ENCODE data around the gene NRP1.

The NRP1 gene

DNA sequence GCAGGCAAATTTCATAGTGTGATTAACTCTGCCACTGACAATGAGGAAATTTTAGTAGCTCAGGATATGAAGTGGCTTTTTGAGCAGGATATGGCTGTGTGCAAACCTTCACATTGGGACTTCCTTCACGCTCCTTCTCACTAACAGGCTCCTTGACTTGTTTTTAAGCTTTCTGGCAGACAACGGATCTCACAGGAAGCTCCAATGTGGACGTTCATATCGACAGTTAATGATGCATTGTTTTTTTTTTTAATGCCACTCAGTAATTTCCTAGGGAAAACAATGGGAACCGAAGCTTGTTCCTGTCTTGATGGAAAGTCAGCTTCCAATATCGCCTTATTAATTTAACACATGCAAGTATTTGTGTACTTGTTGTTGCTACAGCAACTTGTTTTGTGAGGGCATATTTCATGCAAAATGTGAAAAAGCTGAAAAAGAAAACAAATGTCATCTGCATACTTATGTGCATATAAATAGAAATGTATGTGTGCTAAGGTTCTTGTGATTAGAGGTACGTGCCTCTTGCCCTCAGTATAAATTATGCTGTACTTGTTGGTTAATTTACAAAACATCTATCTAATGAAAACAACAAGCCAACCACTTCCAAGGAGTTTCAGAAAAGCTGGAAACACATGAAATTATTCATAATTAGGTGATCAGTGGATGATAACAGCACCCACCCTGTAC lies 84.7 kb downstream of the NRP1 start:
- Histone ChIP-seq H2AFZ (no peak overlapping the region), H3K79me2 (no peaks in the 10 kb centered on the region), H3K27ac (peak overlapping the region; percentile 45), H3K4me1 (no peaks in the 10 kb centered on the region), H3K9ac (no peak overlapping the region), H3K4me2 (ENCODE audit: low read length) (no peak overlapping the region), H3K9me3 (ENCODE audit: control insufficient read depth, low read length) (no peaks in the 10 kb centered on the region), H3K4me3 (ENCODE audit: low read depth, low read length) (no peak overlapping the region), H3K27me3 (ENCODE audit: control insufficient read depth, insufficient read depth, low read length) (no peaks in the 10 kb centered on the region), H3K36me3 (ENCODE audit: control insufficient read depth, insufficient read depth, low read length) (no peaks in the 10 kb centered on the region)
- TF ChIP-seq, protein P1, sequence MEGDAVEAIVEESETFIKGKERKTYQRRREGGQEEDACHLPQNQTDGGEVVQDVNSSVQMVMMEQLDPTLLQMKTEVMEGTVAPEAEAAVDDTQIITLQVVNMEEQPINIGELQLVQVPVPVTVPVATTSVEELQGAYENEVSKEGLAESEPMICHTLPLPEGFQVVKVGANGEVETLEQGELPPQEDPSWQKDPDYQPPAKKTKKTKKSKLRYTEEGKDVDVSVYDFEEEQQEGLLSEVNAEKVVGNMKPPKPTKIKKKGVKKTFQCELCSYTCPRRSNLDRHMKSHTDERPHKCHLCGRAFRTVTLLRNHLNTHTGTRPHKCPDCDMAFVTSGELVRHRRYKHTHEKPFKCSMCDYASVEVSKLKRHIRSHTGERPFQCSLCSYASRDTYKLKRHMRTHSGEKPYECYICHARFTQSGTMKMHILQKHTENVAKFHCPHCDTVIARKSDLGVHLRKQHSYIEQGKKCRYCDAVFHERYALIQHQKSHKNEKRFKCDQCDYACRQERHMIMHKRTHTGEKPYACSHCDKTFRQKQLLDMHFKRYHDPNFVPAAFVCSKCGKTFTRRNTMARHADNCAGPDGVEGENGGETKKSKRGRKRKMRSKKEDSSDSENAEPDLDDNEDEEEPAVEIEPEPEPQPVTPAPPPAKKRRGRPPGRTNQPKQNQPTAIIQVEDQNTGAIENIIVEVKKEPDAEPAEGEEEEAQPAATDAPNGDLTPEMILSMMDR (IDR thresholded peaks at IDR 0.05): no peak

DNA sequence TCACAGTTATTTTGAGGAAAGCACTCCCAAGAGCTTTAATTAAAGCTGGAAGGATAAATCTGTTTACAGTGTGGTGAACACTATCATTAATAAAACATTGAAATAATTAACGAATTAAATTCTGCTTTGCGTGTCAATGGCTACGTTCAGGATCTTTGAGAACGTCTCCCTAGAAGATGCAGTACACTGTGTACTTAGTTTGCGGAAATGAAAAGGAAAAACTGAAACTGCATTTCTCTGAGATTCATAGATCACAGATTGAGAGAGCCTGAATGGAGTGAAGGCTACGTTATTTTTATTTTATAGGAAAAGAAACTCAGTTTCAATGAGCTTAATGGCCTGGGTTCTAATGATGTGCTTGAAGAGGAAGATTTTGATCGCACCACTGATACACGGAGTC lies 85.3 kb downstream of the NRP1 start:
- TF ChIP-seq, protein P1 (IDR thresholded peaks at IDR 0.05): no peak
- H3K36me3 ChIP-seq (ENCODE audit: control insufficient read depth, insufficient read depth, low read length): no peaks in the 10 kb centered on the region
- no peak overlapping the region for H3K4me2 ChIP-seq (ENCODE audit: low read length)
- no peak overlapping the region for H2AFZ ChIP-seq
- no peaks in the 10 kb centered on the region for H3K9me3 ChIP-seq (ENCODE audit: control insufficient read depth, low read length)
- no peak overlapping the region for H3K4me3 ChIP-seq (ENCODE audit: low read depth, low read length)
- no peaks in the 10 kb centered on the region for H3K4me1 ChIP-seq
- no peaks in the 10 kb centered on the region for H3K79me2 ChIP-seq
- H3K27me3 ChIP-seq (ENCODE audit: control insufficient read depth, insufficient read depth, low read length): no peaks in the 10 kb centered on the region
- peak overlapping the region; percentile 45 for H3K27ac ChIP-seq
- no peak overlapping the region for H3K9ac ChIP-seq

DNA sequence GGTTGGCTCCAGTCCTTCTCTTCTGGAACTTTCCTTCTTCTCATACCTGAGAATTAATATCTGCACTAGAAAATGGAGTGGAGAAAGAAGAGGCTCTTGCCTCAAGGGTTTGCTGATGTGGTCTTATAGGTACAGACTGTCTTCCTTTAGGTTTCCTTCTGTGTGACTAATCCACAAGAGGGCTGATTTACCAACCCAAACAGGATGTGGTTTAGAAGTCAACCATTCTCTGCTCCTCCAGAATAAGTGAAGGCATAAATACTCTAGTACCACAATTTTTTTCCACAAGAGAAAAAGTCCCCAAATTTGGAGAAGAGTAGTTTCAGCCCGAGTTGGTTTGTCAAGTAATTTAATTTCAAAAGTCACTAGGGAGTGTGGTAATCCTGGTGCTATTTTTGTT lies 85.8 kb downstream of the NRP1 start:
- TF ChIP-seq, protein P1 (IDR thresholded peaks at IDR 0.05): no peak
- Histone ChIP-seq H3K36me3 (ENCODE audit: control insufficient read depth, insufficient read depth, low read length) (no peaks in the 10 kb centered on the region), H3K4me2 (ENCODE audit: low read length) (no peak overlapping the region), H3K79me2 (no peaks in the 10 kb centered on the region), H3K9me3 (ENCODE audit: control insufficient read depth, low read length) (no peaks in the 10 kb centered on the region), H3K27ac (peak overlapping the region; percentile 21), H3K4me1 (no peaks in the 10 kb centered on the region), H3K4me3 (ENCODE audit: low read depth, low read length) (no peak overlapping the region), H3K27me3 (ENCODE audit: control insufficient read depth, insufficient read depth, low read length) (no peaks in the 10 kb centered on the region), H3K9ac (no peak overlapping the region), H2AFZ (no peak overlapping the region)

DNA sequence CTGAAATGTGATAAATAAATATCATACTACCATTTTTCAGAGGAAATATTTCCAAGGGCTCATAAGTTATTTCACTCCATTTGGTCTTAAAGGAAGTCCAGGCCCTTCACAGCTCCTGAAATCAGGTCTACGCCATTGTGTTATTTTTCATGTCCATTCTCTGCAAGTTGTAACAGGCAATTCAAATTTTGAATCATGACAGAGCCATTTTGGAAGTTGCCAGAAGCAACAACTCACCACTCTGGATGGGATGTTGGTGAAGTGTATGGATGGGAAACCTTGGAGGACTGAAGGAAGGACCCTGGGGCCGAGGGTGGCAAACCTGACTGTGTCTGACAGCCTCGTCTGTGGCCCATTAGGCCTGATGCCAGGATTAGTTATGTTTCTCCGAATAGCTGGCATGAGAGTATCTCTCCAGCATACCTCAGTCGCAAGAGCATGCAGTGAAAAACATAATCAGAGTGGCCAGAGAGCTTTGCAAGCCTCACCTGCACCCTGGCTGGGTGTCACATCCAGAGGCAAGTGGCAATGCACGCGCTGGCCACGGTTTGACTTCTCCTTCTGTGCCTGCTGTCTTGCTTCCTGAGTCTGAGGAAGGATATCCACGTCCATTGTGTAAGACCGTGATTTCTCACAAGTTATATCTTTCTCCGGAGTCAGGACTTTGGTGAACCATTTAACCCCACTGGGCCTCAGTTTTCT lies 87.1 kb downstream of the NRP1 start:
- TF ChIP-seq, protein P1 (IDR thresholded peaks at IDR 0.05): no peak
- no peaks in the 10 kb centered on the region for H3K27me3 ChIP-seq (ENCODE audit: control insufficient read depth, insufficient read depth, low read length)
- H3K27ac ChIP-seq: no peak overlapping the region
- H3K4me2 ChIP-seq (ENCODE audit: low read length): no peak overlapping the region
- H2AFZ ChIP-seq: peak overlapping the region; percentile 8
- no peaks in the 10 kb centered on the region for H3K9me3 ChIP-seq (ENCODE audit: control insufficient read depth, low read length)
- H3K36me3 ChIP-seq (ENCODE audit: control insufficient read depth, insufficient read depth, low read length): no peaks in the 10 kb centered on the region
- H3K4me3 ChIP-seq (ENCODE audit: low read depth, low read length): no peak overlapping the region
- no peaks in the 10 kb centered on the region for H3K4me1 ChIP-seq
- H3K79me2 ChIP-seq: no peaks in the 10 kb centered on the region
- no peak overlapping the region for H3K9ac ChIP-seq

Measured in parathyroid adenoma (tissue), 2 donors.